HCT116 (cell line): ENCODE measurements around the gene MALT1.

Source experiments
- CTCF ChIP-seq, 3 experiments: fragments of 200-600 bp in 1 of 3; sonication (generic) in 1 of 3; IDR thresholded peaks in 2 of 3; conservative IDR thresholded peaks in 1 of 3; 2 replicates each; pipeline ENCODE4 v1.5.1; 2012 to 2017; ENCODE audit warnings: low read depth in 2 of 3, low read length in 2 of 3, antibody characterized with exemption in 1 of 3, borderline replicate concordance in 1 of 3, control low read depth in 1 of 3, mild to moderate bottlenecking in 1 of 3, mixed read lengths in 1 of 3, mixed run types in 1 of 3, moderate library complexity in 1 of 3; ENCODE audit not compliant: insufficient read depth in 1 of 3
- POLR2A ChIP-seq: IDR thresholded peaks from 2 replicates; pipeline ENCODE4 v1.7.0; 2011; ENCODE audit warnings: borderline replicate concordance; ENCODE audit not compliant: insufficient read depth, insufficient read length; ENCODE audit errors: extremely low read depth

DNA sequence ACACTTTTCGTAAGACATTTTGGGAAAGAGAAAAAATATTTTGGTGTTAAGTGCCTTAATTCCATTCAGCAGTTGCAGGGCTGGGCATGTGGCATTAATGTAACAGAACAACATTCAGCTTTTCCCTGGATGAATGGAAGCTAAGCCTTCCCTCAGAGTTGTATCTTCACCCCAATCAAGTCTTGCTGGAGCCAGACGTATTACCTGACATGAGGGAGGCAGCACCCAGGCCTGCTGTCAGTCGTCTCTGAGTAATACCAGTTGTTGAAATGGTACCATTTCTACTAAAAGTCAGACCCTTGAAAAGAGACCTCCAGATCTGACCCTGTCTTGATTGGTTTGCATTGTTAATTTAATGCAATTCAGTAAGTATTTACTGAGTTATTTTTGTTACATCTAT, 57.5 kb downstream of the MALT1 start:
- TF ChIP-seq POLR2A = no peak
- no peak for TF ChIP-seq CTCF (IDR thresholded peaks at IDR 0.05 in 2 of 3, conservative IDR thresholded peaks at IDR 0.05 in 1 of 3; ENCODE audit: borderline replicate concordance in 1 of 3, insufficient read depth in 1 of 3, low read depth in 2 of 3, low read length in 2 of 3)
